Measurements from ENCODE around the gene CCDC92B.

Gene CCDC92B

DNA sequence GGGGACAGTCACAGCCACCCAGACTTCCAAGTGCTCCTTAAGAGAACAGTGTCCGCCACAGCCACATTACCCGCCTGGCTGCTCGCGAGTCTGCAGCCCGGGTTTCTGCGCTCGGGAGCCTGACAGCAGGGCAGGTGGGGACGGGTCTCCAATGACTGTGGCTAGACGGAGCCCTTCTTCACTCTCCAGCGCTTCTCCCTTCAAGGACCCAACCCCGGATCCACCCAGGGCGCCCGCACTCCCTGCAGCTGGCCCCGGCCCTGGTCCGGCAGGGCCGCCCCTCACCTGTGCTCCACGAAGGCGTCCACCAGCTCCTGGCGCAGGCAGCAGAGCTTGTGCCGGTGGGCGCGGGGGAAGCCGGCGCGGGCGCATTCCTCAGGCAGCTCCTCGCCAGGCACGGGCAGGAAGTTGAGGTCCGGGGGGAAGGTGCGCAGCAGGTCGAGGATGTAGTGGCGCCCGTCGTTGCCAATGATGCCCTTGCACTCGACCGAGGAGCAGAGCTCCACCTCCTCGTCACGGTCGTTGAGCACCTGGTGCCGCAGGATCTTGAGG lies 51.8 kb downstream of the CCDC92B start:
- no peaks in the 10 kb centered on the region for H3K27me3 ChIP-seq (ENCODE audit: control insufficient read depth, low read length)
- H3K79me2 ChIP-seq (ENCODE audit: control insufficient read depth, low read length): peaks cover 8% of the 10 kb centered on the region; the same call in 1 of the 2 replicates
- H3K4me2 ChIP-seq (ENCODE audit: low read length): no peak overlapping the region
- H3K9me2 ChIP-seq (replicated peaks; ENCODE audit: control insufficient read depth, low read length): no peaks in the 10 kb centered on the region
- H3K4me3 ChIP-seq (ENCODE audit: low read length): no peak overlapping the region
- H3K36me3 ChIP-seq (ENCODE audit: control insufficient read depth, low read length): peaks cover 88% of the 10 kb centered on the region
- no peak for TF ChIP-seq EZH2phosphoT487 (IDR thresholded peaks at IDR 0.05; ENCODE audit: borderline replicate concordance, low read length)
- TF ChIP-seq, protein P1, sequence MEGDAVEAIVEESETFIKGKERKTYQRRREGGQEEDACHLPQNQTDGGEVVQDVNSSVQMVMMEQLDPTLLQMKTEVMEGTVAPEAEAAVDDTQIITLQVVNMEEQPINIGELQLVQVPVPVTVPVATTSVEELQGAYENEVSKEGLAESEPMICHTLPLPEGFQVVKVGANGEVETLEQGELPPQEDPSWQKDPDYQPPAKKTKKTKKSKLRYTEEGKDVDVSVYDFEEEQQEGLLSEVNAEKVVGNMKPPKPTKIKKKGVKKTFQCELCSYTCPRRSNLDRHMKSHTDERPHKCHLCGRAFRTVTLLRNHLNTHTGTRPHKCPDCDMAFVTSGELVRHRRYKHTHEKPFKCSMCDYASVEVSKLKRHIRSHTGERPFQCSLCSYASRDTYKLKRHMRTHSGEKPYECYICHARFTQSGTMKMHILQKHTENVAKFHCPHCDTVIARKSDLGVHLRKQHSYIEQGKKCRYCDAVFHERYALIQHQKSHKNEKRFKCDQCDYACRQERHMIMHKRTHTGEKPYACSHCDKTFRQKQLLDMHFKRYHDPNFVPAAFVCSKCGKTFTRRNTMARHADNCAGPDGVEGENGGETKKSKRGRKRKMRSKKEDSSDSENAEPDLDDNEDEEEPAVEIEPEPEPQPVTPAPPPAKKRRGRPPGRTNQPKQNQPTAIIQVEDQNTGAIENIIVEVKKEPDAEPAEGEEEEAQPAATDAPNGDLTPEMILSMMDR (IDR thresholded peaks at IDR 0.05; ENCODE audit: low read depth, low read length, poor library complexity, severe bottlenecking): no peak
- no peaks in the 10 kb centered on the region for H3K4me1 ChIP-seq (ENCODE audit: control insufficient read depth, low read length)
- no peaks in the 10 kb centered on the region for H3K9me3 ChIP-seq (ENCODE audit: control insufficient read depth, insufficient read depth, low read length)
- no peak overlapping the region for H3K27ac ChIP-seq (ENCODE audit: low read depth, low read length)
- H4K20me1 ChIP-seq (ENCODE audit: control insufficient read depth, insufficient read depth, low read depth, low read length): peaks cover 8% of the 10 kb centered on the region; the same call in 1 of the 2 replicates
- H3F3A ChIP-seq (ENCODE audit: control insufficient read depth, insufficient read depth): no peaks in the 10 kb centered on the region

DNA sequence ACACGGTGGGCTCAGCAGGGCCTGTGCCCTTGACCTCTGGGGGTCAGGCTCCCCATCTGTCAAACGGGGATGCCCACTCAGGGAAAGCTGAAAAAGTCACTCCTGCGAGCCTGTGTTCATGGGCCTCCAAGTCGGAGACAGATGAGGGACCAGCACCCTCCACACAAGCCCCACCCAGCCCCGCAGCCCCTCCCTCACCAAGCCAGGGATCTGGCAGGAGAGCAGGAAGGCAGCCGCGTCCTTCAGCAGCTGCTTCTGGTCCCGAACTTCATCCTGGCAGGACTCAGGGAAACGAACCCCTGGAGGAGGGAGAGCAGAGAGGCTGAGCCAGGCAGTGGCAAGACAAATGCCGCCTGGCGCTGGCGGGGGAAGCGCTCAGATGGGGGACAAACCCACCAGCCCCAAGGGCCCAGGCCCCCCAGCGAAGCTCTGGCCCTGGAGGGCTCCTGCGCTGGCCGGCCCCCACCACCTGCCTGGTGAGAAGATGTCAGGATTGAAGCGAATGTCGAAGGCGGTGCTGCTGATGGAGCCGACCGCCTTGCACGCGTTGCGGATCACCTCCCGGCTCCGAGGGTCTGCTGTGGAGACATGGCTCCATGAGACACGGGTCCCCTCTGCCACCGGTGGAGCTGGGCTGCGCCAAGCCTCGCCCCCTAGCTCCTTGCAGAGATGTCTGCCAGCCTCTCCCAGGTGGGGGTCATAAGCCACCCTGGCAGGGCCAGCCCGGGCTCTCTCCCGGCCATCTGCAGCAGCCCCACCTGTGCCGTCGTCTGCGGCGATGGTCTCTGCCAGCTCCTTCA lies 53.3 kb downstream of the CCDC92B start:
- H3K36me3 ChIP-seq (ENCODE audit: control insufficient read depth, low read length): peaks cover 85% of the 10 kb centered on the region
- no peaks in the 10 kb centered on the region for H3F3A ChIP-seq (ENCODE audit: control insufficient read depth, insufficient read depth)

DNA sequence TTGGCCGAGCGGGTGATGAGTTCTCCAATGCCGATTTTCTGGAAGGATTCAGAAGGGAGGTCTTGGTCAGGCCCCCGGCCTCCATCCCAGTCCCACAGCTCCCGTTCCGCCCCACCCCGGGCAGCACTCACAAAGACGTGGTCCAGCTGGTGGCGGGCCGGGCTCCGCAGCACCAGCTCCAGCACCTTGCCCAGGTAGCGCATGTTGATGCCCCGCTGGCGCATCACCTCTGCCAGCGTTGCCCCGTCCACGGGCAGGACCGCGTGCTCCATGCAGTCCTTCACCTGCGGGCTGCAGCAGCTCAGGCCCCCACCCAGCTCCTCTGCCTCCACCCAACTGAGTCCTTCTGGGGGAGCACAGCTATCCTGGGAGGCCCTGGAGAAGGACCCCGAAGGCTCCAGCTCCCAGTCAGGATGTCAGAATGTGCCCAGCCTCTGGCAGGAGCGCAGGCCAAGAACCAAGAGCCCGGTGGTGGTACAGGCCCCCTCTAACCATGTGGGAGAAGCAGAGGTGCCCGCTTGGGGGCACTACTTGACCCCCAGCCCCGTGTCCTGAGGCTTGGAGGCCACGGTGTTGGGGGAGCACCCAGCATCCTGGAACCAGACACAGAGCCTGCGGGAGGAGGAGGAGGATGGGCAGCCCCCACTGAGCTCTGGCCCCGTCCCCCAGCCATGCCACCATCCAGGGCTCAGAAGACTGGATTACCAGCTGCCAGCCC lies 54.0 kb downstream of the CCDC92B start:
- H3K79me2 ChIP-seq (ENCODE audit: control insufficient read depth, low read length): peaks cover 5% of the 10 kb centered on the region; the same call in 1 of the 2 replicates
- H3K9me2 ChIP-seq (replicated peaks; ENCODE audit: control insufficient read depth, low read length): no peaks in the 10 kb centered on the region
- H3K9me3 ChIP-seq (ENCODE audit: control insufficient read depth, insufficient read depth, low read length): no peaks in the 10 kb centered on the region
- H3F3A ChIP-seq (ENCODE audit: control insufficient read depth, insufficient read depth): no peaks in the 10 kb centered on the region
- no peaks in the 10 kb centered on the region for H3K27me3 ChIP-seq (ENCODE audit: control insufficient read depth, low read length)
- H3K4me1 ChIP-seq (ENCODE audit: control insufficient read depth, low read length): no peaks in the 10 kb centered on the region
- peaks cover 8% of the 10 kb centered on the region; the same call in 1 of the 2 replicates for H4K20me1 ChIP-seq (ENCODE audit: control insufficient read depth, insufficient read depth, low read depth, low read length)
- H3K4me2 ChIP-seq (ENCODE audit: low read length): no peak overlapping the region
- no peak overlapping the region for H3K4me3 ChIP-seq (ENCODE audit: low read length)
- peaks cover 85% of the 10 kb centered on the region for H3K36me3 ChIP-seq (ENCODE audit: control insufficient read depth, low read length)
- H3K27ac ChIP-seq (ENCODE audit: low read depth, low read length): no peak overlapping the region
- TF ChIP-seq, protein P1 (IDR thresholded peaks at IDR 0.05; ENCODE audit: low read depth, low read length, poor library complexity, severe bottlenecking): no peak
- no peak for TF ChIP-seq EZH2phosphoT487 (IDR thresholded peaks at IDR 0.05; ENCODE audit: borderline replicate concordance, low read length)

More for the DNA sequence above, 53.3 kb downstream of the CCDC92B start:
- Histone ChIP-seq H3K27ac (ENCODE audit: low read depth, low read length) (no peak overlapping the region), H3K9me2 (replicated peaks; ENCODE audit: control insufficient read depth, low read length) (no peaks in the 10 kb centered on the region), H3K79me2 (ENCODE audit: control insufficient read depth, low read length) (peaks cover 5% of the 10 kb centered on the region; the same call in 1 of the 2 replicates), H3K4me2 (ENCODE audit: low read length) (no peak overlapping the region), H4K20me1 (ENCODE audit: control insufficient read depth, insufficient read depth, low read depth, low read length) (peaks cover 8% of the 10 kb centered on the region; the same call in 1 of the 2 replicates), H3K4me3 (ENCODE audit: low read length) (no peak overlapping the region), H3K9me3 (ENCODE audit: control insufficient read depth, insufficient read depth, low read length) (no peaks in the 10 kb centered on the region), H3K4me1 (ENCODE audit: control insufficient read depth, low read length) (no peaks in the 10 kb centered on the region), H3K27me3 (ENCODE audit: control insufficient read depth, low read length) (no peaks in the 10 kb centered on the region)
- TF ChIP-seq, protein P1 (IDR thresholded peaks at IDR 0.05; ENCODE audit: low read depth, low read length, poor library complexity, severe bottlenecking): no peak
- TF ChIP-seq EZH2phosphoT487 (IDR thresholded peaks at IDR 0.05; ENCODE audit: borderline replicate concordance, low read length): no peak

All from DOHH2 (cell line).